HG03575 (cell line): ENCODE data around the gene RNF7.
A peak's percentile ranks its signal among the peaks of the same experiment; 100 is the strongest.
"Not testable (repeated sequence)": the region's sequence is repeated elsewhere in the genome, so short reads cannot be mapped to it uniquely, and the experiment has no call there.

Source experiments
- ATAC-seq: cut with Tn5 transposase; IDR thresholded peaks from one replicate; pipeline ENCODE4 v1.9.1; 2021; ENCODE audit not compliant: unreplicated experiment, insufficient number of reproducible peaks, low FRiP score; ENCODE audit errors: extremely low read depth

RNF7 gene

GRCh38 chr3:141773676-141774075 is 35.6 kb downstream of the RNF7 start:
- no peak for ATAC-seq

- ATAC-seq, result no peak
Observed at GRCh38 chr3:141776376-141776775, 38.3 kb downstream of the RNF7 start.

- no peak for ATAC-seq
Observed at GRCh38 chr3:141776885-141777284, 38.8 kb downstream of the RNF7 start.

- no peak for ATAC-seq
Observed at GRCh38 chr3:141777957-141778813, 40.1 kb downstream of the RNF7 start.

GRCh38 chr3:141779667-141780066 is 41.6 kb downstream of the RNF7 start:
- ATAC-seq, result no peak

GRCh38 chr3:141782386-141782932 is 44.4 kb downstream of the RNF7 start:
- no peak for ATAC-seq

GRCh38 chr3:141783632-141784031 is 45.5 kb downstream of the RNF7 start:
- ATAC-seq, result no peak

GRCh38 chr3:141784096-141784495 is 46.0 kb downstream of the RNF7 start:
- no peak for ATAC-seq

- ATAC-seq, result no peak
Observed at GRCh38 chr3:141784531-141784930, 46.4 kb downstream of the RNF7 start.

- no peak for ATAC-seq
Observed at GRCh38 chr3:141788149-141788548, 50.1 kb downstream of the RNF7 start.

GRCh38 chr3:141788750-141789149 is 50.7 kb downstream of the RNF7 start:
- ATAC-seq, result not testable (repeated sequence)

- no peak for ATAC-seq
Observed at GRCh38 chr3:141789281-141789680, 51.2 kb downstream of the RNF7 start.

- ATAC-seq, result no peak
Observed at GRCh38 chr3:141790171-141790570, 52.1 kb downstream of the RNF7 start.

GRCh38 chr3:141792495-141792894 is 54.4 kb downstream of the RNF7 start:
- no peak for ATAC-seq

- ATAC-seq, result no peak
Observed at GRCh38 chr3:141793476-141794260, 55.6 kb downstream of the RNF7 start.

GRCh38 chr3:141795276-141795675 is 57.2 kb downstream of the RNF7 start:
- ATAC-seq, result no peak

GRCh38 chr3:141795741-141796080 is 57.6 kb downstream of the RNF7 start:
- no peak for ATAC-seq

GRCh38 chr3:141796081-141796888 is 58.2 kb downstream of the RNF7 start:
- ATAC-seq, result peak; percentile 96
